Urinary bladder (tissue), 4 donors: Measurements from ENCODE around the gene REEP6. TPM values are rescaled to one million over a fixed set of nuclear protein-coding genes. Genes with fewer than 3 reads are reported as not detected.
"Not testable (repeated sequence)": the region's sequence is repeated elsewhere in the genome, so short reads cannot be mapped to it uniquely, and the experiment has no call there.

Source experiments
- DNase-seq: peaks from one replicate; pipeline ENCODE4 v3.0.0-alpha.2; 2015; ENCODE audit errors: extremely low spot score
- H3K27ac ChIP-seq: one replicate; pipeline ENCODE4 v1.5.1; 2013; ENCODE audit warnings: low read depth, mild to moderate bottlenecking, moderate library complexity
- H3K36me3 ChIP-seq: one replicate; pipeline ENCODE4 v1.6.1; 2013; ENCODE audit warnings: mild to moderate bottlenecking, moderate library complexity; ENCODE audit not compliant: insufficient read depth
- H3K4me1 ChIP-seq: one replicate; pipeline ENCODE4 v1.6.1; 2013; ENCODE audit warnings: mild to moderate bottlenecking, moderate library complexity; ENCODE audit not compliant: insufficient read depth
- H3K4me3 ChIP-seq: one replicate; pipeline ENCODE4 v1.5.1; 2013; ENCODE audit warnings: low read depth, low read length
- WGBS: extraction: QIAGEN DNeasy Blood & Tissue Kit; methylation state at CpG from one replicate; pipeline ENCODE4 v1.1.7; 2013; 5-methylcytosine and 5-hydroxymethylcytosine counted together
- polyA plus RNA-seq: library from polyadenylated mRNA; stranded (reverse); fragments of 200-250 nt; gene quantifications from one replicate; pipeline ENCODE4 v1.2.3, GENCODE V29; 2013
- total RNA-seq: library from RNA; depleted of rRNA; stranded (reverse); fragments of >200 nt; gene quantifications from one replicate; pipeline ENCODE4 v1.2.3, GENCODE V29; 2014
- donor health status: healthy with polysubstance abuse.
- donor health status: healthy.

The REEP6 gene
- total and polyA plus RNA-seq, 2 donors: 4.9 to 11.3 TPM

- no peaks in the 10 kb centered on the region for H3K36me3 ChIP-seq
- H3K27ac ChIP-seq: no peak overlapping the region
- H3K4me1 ChIP-seq: no peaks in the 10 kb centered on the region
- 66% methylated on average over 39 of the region's 39 CpGs for WGBS
- no peak for DNase-seq
- H3K4me3 ChIP-seq: no peak overlapping the region
Measured at GRCh38 chr19:1496714-1497577, 6.0 kb downstream of the REEP6 start.

GRCh38 chr19:1497578-1498235, 6.7 kb downstream of the REEP6 start:
- Histone ChIP-seq H3K36me3 (no peaks in the 10 kb centered on the region), H3K4me3 (no peak overlapping the region), H3K4me1 (no peaks in the 10 kb centered on the region), H3K27ac (no peak overlapping the region)
- no peak for DNase-seq
- 80% methylated on average over 25 of the region's 25 CpGs for WGBS

GRCh38 chr19:1499231-1499630, 8.2 kb downstream of the REEP6 start:
- 88% methylated on average over 19 of the region's 34 CpGs for WGBS

GRCh38 chr19:1501200-1501595, 10.2 kb downstream of the REEP6 start:
- H3K36me3 ChIP-seq: no peaks in the 10 kb centered on the region
- 71% methylated on average over 9 of the region's 9 CpGs for WGBS
- H3K4me1 ChIP-seq: no peaks in the 10 kb centered on the region
- no peak overlapping the region for H3K27ac ChIP-seq
- H3K4me3 ChIP-seq: no peak overlapping the region
- no peak for DNase-seq

More at GRCh38 chr19:1499231-1499630, 8.2 kb downstream of the REEP6 start:
- H3K36me3 ChIP-seq, H3K4me1 ChIP-seq, H3K4me3 ChIP-seq, DNase-seq, H3K27ac ChIP-seq: not testable (repeated sequence)

GRCh38 chr19:1502433-1503088, 11.6 kb downstream of the REEP6 start:
- H3K4me1 ChIP-seq: no peaks in the 10 kb centered on the region
- WGBS: 48% methylated on average over 14 of the region's 14 CpGs
- H3K36me3 ChIP-seq: no peaks in the 10 kb centered on the region
- H3K4me3 ChIP-seq: no peak overlapping the region
- DNase-seq: no peak
- no peak overlapping the region for H3K27ac ChIP-seq

GRCh38 chr19:1503089-1503924, 12.3 kb downstream of the REEP6 start:
- H3K4me3 ChIP-seq: no peak overlapping the region
- H3K27ac ChIP-seq: no peak overlapping the region
- H3K36me3 ChIP-seq: no peaks in the 10 kb centered on the region
- H3K4me1 ChIP-seq: no peaks in the 10 kb centered on the region
- DNase-seq: no peak
- 6% methylated on average over 49 of the region's 49 CpGs for WGBS

- Histone ChIP-seq H3K27ac (no peak overlapping the region), H3K4me1 (no peaks in the 10 kb centered on the region), H3K36me3 (no peaks in the 10 kb centered on the region), H3K4me3 (no peak overlapping the region)
- 65% methylated on average over 23 of the region's 23 CpGs for WGBS
- no peak for DNase-seq
Measured at GRCh38 chr19:1503925-1504773, 13.2 kb downstream of the REEP6 start.

- no peak overlapping the region for H3K27ac ChIP-seq
- DNase-seq: no peak
- no peak overlapping the region for H3K4me3 ChIP-seq
- H3K4me1 ChIP-seq: no peaks in the 10 kb centered on the region
- H3K36me3 ChIP-seq: no peaks in the 10 kb centered on the region
- 79% methylated on average over 8 of the region's 8 CpGs for WGBS
Measured at GRCh38 chr19:1505012-1505411, 14.0 kb downstream of the REEP6 start.

GRCh38 chr19:1505991-1506881, 15.3 kb downstream of the REEP6 start:
- H3K4me1 ChIP-seq: no peaks in the 10 kb centered on the region
- no peak for DNase-seq
- no peak overlapping the region for H3K27ac ChIP-seq
- H3K36me3 ChIP-seq: no peaks in the 10 kb centered on the region
- no peak overlapping the region for H3K4me3 ChIP-seq
- 91% methylated on average over 45 of the region's 45 CpGs for WGBS

GRCh38 chr19:1507192-1507660, 16.2 kb downstream of the REEP6 start:
- WGBS: 63% methylated on average over 23 of the region's 23 CpGs
- no peak for DNase-seq
- no peaks in the 10 kb centered on the region for H3K4me1 ChIP-seq
- no peak overlapping the region for H3K27ac ChIP-seq
- H3K4me3 ChIP-seq: no peak overlapping the region
- no peaks in the 10 kb centered on the region for H3K36me3 ChIP-seq

GRCh38 chr19:1507763-1508506, 17.0 kb downstream of the REEP6 start:
- peaks cover 2% of the 10 kb centered on the region for H3K4me1 ChIP-seq
- peak overlapping the region; percentile 24 for H3K4me3 ChIP-seq
- no peaks in the 10 kb centered on the region for H3K36me3 ChIP-seq
- peak; percentile 93 for DNase-seq
- H3K27ac ChIP-seq: no peak overlapping the region
- 1% methylated on average over 46 of the region's 46 CpGs for WGBS
